Measurements from ENCODE around the gene SKP1.
"Not testable (repeated sequence)": the region's sequence is repeated elsewhere in the genome, so short reads cannot be mapped to it uniquely, and the experiment has no call there.

SKP1 gene

GRCh38 chr5:134176511-134177368 lies at the start of gene SKP1:
TSS of gene SKP1 (minus strand) at chr5:134176950. CDS start at chr5:134174022, 2,928 bp downstream.
- DNase-seq, result peak; percentile 51 to 74

- DNase-seq, result peak; percentile 87 to 90
Measured at GRCh38 chr5:134225780-134226440, 49.2 kb upstream of the SKP1 start, which contains the start of gene PPP2CA. TSS of gene PPP2CA (minus strand) at chr5:134226073. CDS start at chr5:134225861, 212 bp downstream.

DNA sequence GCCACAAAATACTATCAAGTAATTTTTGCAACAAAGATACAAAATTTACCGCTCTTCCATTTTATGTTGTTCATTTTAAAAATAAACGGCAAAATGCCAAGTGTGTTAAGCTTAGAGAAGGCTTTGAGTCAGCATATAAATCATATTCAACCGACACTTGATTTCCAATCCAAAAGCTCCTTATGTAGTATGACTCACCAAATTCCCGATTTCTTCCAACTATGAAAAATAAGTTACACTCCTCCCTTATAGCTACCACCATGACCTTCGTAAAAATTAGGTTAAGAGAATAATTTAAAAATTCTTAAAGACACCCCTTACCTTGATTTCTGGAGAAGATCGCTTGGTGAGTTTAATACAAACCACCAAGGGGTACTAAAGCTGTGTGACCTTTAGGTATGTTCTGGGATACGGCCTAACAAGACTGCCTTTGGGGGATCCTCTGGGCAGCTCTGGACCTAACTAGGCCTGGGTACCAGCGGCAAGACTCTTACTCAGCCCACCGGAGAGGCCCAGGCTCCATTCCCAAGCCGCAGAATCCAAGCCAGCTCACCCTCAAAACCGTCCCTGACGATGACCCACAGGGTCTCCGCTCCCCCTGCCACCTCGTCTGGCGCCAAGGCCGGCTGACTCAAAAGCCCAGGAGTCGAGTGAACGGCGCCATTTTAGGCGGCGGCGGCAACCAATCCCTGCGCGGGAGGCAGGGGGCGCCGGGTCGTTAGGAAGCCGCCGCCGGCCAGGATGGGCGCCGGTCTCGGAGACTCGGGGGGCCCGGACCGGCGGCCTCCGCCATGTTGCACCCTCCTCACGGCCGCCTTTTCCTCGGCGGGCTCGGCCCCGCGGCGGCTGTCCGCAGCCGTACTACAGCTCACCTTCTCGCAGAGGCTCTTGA lies 48.4 kb upstream of the SKP1 start:
- DNase-seq, result peak; percentile 19 to 23

- DNase-seq, result no peak
Measured at GRCh38 chr5:134223406-134224248, 46.9 kb upstream of the SKP1 start.

- DNase-seq, result not testable (repeated sequence)
Measured at GRCh38 chr5:134221690-134222089, 44.9 kb upstream of the SKP1 start.

- DNase-seq, result no peak
Measured at GRCh38 chr5:134215757-134216156, 39.0 kb upstream of the SKP1 start.

DNA sequence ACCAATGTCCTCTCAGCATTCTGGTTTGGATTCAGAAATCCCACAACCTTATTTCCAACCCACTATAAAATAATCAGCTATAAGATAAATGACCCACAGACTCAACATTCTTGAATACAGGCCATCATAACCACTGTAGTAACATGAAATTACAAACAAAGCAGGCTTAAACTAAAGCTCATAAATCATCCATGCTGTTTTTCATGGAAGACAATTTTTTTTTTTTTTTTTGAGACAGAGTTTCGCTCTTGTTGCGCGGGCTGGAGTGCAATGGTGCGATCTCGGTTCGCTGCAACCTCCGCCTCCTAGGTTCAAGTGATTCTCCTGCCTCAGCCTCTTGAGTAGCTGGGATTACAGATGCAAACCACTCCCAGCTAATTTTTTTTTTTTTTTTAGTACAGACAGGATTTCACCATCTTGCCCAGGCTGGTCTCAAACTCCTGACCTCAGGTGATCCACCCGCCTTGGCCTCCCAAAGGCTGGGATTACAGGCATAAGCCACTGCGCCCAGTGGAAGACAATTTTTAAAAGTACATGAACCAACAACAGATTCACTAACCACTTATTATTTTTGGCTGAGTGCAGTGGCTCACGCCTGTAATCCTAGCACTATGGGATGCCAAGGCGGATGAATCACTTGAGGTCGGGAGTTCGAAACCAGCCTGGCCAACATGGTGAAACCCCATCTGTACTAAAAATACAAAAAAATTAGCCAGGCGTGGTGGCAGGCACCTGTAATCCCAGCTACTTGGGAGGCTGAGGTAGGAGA lies 34.7 kb upstream of the SKP1 start:
- not testable (repeated sequence) for DNase-seq

DNA sequence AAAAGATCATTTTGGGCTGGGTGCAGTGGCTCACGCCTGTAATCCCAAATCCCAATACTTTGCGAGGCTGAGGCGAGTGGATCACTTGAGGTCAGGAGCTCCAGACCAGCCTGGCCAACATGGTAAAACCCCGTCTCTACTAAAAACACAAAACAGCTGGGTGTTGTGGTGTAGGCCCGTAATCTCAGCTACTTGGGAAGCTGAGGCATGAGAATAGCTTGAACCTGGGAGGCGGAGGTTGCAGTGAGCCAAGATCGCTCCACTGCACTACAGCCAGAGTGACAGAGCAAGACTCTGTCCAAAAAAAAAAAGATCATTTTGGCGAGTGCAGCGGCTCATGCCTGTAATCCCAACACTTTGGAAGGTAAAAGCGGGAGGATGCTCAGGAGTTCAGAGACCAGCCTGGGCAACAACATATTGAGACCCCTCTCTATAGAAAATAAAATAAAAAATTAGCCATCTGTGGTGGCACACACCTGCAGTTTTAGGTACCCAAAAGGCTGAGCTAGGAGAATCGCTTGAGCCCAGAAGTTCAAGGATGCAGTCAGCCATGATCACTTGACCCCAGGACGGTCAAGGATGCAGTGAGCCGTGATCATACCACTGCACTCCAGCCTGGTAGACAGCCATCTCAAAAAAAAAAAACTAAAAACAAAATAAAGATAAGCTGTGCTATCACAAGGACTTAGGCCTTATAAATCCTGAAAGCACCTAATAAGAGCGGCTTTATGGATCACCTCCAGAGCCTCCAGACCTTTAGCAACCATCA lies 32.9 kb upstream of the SKP1 start:
- no peak for DNase-seq

GRCh38 chr5:134207696-134208095 lies 30.9 kb upstream of the SKP1 start:
- DNase-seq, result no peak

GRCh38 chr5:134206627-134207160 lies 29.9 kb upstream of the SKP1 start:
- no peak for DNase-seq

DNA sequence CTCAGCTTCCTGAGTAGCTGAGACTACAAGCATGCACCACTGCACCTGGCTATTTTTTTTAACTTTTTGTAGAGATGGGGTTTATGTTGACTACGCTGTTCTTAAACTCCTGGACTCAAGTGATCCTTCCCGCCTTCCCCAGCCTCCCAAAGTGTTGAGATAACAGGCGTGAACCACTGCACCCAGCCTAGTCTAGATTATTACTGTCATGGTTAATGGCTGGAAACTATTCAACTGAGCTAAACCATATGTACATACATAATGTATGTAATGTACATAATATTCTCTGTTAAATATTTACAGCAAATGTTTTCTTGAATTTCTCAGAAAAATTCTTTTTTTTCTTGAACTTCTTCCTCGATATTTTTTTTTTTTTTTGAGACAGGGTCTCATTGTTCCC lies 27.8 kb upstream of the SKP1 start:
- DNase-seq, result no peak

- DNase-seq, result no peak
Measured at GRCh38 chr5:134203630-134204029, 26.9 kb upstream of the SKP1 start.

DNA sequence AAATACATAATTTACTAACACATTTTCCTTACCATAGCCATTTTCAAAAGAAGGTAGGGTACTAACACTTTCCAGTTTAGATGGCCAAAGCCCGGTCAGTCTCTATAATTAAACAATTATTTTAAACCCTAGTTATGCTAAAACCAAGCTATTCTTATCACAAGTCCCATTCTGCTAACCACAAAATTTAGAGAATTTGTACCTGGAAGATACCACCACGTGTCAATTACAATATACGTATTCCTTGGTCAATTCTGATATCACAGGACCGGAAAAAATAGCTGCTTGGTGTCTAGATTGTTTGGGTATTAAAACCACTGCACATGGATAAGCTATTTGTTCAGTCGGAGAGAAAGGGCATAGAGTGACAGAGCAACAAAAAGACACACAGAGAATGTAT lies 18.9 kb upstream of the SKP1 start:
- no peak for DNase-seq

GRCh38 chr5:134189031-134189430 lies 12.3 kb upstream of the SKP1 start:
- no peak for DNase-seq

GRCh38 chr5:134188092-134188491 lies 11.3 kb upstream of the SKP1 start:
- no peak for DNase-seq

DNA sequence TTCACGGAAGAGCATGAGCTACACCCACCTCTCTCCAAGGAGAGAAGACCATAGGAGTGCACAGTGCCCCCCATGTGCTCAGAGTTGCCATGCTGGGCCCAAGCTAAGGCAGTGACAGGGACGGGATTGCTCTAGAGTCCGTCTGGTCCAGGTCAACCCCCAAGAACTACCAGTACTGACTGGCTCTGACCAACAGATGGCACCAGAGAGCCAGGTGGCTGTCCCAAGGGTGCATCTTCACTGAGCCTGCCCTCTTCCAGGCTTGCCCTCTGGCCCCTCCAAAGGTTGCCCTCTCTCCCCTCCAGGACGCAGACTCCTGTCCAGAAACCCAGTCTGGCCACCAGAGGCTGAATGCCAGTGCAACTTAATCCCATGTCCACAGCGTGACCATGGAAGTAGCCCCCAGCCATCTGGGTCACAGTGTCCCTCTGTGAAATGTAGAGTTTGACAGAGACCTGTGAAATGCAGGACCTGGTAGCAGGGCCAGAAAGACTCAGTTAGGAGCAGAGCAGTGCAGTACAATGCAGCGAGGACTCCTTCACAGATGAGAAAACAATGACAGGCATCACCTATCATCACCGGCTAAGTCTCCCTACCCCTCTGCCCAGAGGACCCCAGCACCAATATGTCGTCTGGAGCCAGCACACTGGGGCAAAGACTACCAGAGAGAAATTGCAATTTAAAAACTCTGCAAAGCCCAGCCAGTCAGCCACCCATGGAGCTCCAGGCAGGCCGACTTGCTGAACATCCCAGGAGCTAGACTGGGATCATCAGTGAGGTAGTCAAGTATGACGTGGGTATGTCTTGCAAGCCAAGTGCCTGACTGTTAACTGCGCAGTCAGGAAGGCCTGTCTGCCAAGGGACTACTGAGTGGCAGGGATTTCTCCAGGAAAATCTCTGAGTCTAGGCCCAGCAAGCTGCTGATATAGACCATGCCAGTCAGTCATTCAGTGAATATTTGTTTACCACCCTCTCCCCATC lies 7.7 kb upstream of the SKP1 start:
- peak in 1 of 2 experiments; percentile 14 for DNase-seq

- no peak for DNase-seq
Measured at GRCh38 chr5:134183481-134183880, 6.7 kb upstream of the SKP1 start.

DNA sequence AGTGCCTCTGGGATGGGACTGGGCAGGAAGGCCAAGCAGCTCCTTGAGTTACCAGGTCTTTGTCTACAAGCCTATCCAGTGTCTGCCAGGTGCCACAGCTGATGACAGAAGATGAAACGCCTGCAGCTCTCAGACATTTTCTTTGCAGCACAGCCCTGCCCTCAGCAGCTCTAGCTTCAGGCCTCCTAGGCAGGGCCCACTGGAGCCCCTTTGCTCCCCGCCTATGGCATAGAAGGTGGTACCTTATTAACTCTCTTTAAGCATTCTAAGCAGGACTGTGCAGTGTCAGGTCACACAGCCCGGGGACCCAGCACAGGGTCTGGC lies 1.3 kb upstream of the SKP1 start:
- DNase-seq, result no peak
